Middle frontal gyrus (tissue), 1 donor: ENCODE results near the gene NFIC.
"Not testable (repeated sequence)": the region's sequence is repeated elsewhere in the genome, so short reads cannot be mapped to it uniquely, and the experiment has no call there.

Experiments used
- DNase-seq: peaks from one replicate; pipeline ENCODE4 v3.0.0-alpha.2; 2015; ENCODE audit warnings: low spot score; ENCODE audit errors: extremely low spot score

Gene NFIC

DNA sequence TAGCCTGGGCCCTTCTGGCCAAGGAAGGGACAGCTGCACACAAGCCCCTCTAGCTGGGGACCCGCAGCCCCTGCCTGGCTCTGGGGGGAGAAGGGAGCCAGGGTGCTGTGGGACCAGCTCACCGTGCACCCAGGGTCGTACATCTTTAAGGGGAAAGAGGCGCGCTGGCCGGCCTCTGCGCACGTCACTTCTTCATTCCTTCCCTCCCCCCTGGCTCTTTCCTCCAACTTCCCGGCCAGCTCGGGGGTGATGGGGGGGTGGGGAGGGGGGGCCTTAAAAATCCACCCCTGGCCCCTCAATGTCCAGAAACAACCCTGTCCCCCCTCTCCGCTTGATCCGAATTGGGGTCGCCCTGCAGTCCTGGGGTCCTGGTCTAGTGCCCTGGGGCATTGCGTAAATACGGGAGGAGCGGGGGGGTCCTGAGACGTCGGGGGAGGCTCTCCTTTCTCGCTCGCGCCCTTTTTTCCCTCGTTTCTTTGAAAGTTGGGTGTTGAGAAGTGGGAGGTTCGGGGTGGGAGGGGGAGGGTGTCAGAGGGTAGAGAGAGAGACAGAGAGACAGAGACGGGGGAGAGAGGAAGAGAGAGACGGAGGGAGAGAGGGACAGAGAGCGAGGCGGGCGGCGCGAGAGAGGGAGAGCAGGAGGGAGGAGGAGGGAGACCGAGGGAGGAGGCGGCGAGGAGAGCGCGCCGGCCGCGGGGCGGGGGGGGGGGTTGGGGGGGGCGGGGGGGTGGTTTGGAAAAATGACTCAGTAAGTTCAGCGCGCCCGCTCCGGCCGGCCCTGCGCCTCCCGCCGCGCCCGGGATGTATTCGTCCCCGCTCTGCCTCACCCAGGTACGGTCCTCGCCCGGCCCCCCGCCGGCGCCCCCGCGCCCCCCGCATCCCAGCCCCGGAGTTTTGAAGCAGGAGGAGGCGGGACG, at the start of gene NFIC:
Gene NFIC (plus strand): TSS at position 748 of the 917 bp plus-strand sequence. CDS start 54 bp downstream, at position 802.
- no peak for DNase-seq

DNA sequence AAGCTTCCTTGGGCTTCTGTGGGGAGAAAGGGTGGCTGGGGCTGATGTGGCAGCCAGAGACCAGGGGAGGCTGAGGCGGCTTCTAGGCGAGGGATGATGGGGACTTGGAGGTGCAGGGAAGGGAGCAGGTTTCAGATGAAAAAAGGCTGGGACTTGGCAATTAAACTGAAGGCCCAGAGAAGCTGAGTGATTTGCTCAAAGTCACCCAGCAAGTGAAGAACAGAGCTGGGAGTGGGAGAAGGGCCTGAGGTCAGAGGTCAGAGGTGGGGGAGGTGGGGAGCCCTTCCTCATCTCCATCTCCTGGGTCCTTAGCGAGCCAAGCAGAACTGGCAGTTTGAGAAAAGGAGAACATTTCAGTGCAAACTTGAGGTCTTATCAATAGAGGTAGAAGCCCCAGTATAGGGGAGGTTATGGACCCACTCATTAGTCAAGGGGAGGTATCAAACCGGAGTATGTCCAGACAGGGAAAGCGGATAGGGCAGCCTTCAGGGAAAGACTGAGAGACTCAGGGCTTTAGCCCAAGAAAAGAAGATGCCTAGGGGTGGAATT, 49.6 kb upstream of the NFIC start:
- DNase-seq: no peak

DNA sequence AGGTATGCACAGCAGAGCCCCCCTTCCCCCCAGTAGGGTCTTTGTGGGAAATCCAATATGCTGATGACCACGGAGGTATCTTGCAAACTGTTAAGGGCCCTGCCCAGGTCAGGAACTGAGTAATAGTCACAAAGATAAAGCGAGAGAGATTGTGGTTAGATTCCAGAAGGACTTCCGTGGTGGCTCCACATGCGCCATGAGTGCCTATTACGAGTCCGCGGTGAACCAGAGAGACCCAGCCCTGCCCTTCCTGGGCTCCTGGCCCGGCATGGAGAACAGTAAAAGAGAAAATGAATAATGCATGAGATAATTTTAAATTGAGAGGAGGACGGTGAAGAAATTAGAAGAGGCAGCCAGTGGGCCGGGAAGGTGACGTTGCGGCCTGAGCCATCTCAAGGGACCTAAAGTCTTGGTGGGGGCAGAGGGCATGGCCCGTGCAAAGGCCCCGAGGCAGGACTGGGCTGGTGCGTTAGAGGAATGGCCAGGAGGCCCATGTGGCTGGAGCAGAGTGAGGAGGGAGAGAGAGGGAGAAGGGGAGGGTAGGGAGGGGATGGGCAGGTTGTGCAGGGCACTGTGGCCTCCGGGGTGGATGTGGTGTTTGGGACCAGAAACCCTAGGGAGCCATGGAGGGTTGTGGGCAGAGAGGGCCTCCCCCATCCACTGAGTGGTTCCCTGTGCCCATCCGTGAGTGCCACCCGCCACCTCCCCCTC, 46.6 kb upstream of the NFIC start:
- DNase-seq: no peak

GRCh38 chr19:3320354-3320670, 46.1 kb upstream of the NFIC start:
- DNase-seq: no peak

GRCh38 chr19:3320853-3321252, 45.5 kb upstream of the NFIC start:
- DNase-seq: no peak

GRCh38 chr19:3321696-3322095, 44.7 kb upstream of the NFIC start:
- DNase-seq: no peak

DNA sequence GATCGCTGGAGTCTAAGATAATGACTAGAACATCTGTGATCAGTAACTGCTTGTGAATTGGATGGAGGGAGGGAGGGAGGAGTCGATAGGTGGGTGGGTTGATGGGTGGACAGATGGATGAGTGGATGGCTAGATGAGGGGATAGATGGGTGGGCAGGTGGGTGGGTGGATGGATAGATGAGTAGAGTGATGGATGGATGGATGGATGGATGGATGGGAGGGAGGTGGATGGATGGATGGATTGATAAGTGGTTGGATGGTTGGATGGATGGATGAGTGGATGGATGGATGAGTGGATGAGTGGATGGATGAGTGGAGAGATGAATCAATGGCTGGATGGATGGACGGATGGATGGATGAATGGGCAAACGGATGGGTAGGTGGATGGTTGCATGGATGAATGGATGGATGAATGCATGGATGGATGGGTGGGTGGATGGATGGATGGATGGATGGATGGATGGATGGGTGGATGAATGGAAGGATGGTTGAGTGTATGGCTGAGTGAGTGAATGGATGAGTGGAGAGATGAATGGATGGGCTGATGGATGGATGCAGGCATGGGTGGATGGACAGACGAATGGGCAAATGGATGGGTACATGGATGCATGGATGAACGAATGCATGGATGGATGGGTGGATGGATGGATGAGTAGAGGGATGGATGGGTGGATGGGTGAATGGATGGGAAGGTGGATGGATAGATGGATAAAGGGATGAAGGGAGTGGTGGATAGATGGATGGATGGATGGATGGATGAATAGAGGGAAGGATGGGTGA, 44.0 kb upstream of the NFIC start:
- DNase-seq: no peak

DNA sequence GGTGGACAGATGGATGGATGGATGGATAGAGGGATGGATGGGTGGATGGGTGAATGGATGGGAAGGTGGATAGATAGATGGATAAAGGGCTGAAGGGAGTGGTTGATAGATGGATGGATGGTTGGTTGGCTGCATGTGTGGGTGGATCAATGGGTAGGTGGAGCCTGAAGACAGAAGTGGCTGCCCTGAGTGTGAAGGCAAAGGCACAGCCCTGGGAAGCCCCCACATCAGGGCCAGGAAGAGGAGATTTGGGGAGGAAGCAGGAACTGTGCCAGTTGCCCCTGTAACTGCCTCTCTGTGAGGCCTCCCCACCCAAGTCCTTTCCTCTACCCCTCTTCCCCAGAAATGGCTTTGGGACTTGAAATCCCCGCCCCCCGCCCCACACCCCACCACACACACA, 43.4 kb upstream of the NFIC start:
- no peak for DNase-seq

- no peak for DNase-seq
Measured at GRCh38 chr19:3323658-3324057, 42.7 kb upstream of the NFIC start.

GRCh38 chr19:3324405-3324856, 42.0 kb upstream of the NFIC start:
- no peak for DNase-seq

DNA sequence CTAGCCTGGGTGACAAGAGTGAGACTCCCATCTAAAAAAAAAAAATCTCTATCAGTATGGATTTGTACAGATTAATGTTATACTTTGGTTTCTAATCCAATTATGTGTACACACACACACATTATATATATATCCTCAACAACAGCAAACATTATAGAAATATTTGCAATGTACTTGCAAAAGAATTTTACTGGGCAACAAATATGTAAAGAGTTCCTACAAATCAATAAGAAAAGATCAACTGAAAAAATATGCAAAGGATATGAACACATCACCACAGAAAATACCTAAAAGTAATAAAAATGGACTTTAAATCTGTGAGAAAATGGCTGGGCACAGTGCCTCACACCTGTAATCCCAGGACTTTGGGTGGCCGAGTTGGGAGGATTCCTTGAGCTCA, 40.9 kb upstream of the NFIC start:
- no peak for DNase-seq

DNA sequence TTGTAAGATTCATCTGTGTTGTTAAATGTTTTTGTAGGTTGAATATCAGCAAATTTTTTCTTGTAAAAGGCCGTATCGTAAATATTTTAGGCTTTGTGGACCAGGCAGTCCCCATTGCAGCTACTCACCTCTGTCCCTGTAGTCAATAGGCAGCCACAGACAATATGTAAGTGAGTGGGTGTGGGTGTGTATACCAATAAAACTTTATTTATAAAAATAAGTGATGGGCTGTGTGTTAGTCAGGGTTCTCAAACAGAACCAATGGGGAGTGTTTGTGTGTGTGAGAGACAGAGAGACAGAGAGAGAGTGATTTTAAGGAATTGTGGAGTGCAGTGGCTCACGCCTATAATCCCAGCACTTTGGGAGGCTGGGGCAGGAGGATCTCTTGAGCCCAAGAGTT, 37.6 kb upstream of the NFIC start:
- no peak for DNase-seq

- DNase-seq: no peak
Measured at GRCh38 chr19:3330047-3330446, 36.3 kb upstream of the NFIC start.

GRCh38 chr19:3332232-3332631, 34.2 kb upstream of the NFIC start:
- not testable (repeated sequence) for DNase-seq

DNA sequence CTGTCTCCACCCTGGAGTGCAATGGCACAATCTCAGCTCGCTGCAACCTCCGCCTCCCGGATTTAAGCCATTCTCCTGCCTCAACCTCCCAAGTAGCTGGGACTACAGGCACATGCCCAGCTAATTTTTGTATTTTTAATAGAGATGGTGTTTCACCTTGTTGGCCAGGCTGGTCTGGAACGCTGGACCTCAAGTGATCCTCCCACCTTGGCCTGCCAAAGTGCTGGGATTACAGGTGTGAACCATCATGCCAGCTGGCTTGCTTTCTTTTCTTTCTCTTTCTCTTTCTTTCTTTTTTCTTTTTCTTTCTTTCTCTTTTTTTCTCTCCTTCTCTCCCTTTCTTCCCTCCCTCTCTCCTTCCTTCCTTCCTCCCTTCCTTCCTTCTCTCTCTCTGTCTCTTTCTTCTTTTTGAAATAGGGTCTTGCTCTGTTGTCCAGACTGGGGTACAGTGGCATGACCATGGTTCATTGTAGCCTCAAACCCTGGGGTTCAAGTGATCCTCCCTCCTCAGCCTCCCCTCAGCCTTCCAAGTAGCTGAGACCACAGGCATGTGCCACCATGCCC, 33.3 kb upstream of the NFIC start:
- no peak for DNase-seq

- no peak for DNase-seq
Measured at GRCh38 chr19:3333662-3334061, 32.7 kb upstream of the NFIC start.

- DNase-seq: not testable (repeated sequence)
Measured at GRCh38 chr19:3334749-3335430, 31.5 kb upstream of the NFIC start.

GRCh38 chr19:3335431-3336350, 30.7 kb upstream of the NFIC start:
- no peak for DNase-seq

- DNase-seq: no peak
Measured at GRCh38 chr19:3336351-3336679, 30.1 kb upstream of the NFIC start.
